GM18502 (cell line): ENCODE results near the gene CUEDC2.

ENCODE experiments used
- ATAC-seq: cut with Tn5 transposase; IDR thresholded peaks from one replicate; pipeline ENCODE4 v1.9.1; 2021; ENCODE audit warnings: mild to moderate bottlenecking; ENCODE audit not compliant: unreplicated experiment, poor library complexity

CUEDC2 gene

DNA sequence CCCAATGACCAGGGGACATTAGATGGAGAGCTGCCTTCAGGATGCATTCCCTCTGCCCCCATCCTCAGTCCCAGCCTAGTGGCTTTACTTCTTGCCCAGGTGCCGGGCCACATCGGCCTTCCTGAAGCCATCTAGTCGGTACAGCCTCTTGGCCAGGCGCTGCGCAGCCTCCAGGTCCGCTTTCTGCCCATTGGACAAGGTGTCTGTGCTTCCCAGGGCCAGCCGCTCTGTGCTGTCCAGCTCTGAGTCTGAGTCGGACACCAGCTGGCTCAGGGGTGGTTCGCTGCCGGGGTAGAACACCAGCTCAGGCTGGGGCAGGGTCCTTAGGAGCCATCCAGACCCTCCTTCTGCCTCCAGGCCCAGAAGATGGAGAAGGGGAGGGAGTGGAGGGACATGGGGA lies 20.1 kb downstream of the CUEDC2 start:
- no peak for ATAC-seq

DNA sequence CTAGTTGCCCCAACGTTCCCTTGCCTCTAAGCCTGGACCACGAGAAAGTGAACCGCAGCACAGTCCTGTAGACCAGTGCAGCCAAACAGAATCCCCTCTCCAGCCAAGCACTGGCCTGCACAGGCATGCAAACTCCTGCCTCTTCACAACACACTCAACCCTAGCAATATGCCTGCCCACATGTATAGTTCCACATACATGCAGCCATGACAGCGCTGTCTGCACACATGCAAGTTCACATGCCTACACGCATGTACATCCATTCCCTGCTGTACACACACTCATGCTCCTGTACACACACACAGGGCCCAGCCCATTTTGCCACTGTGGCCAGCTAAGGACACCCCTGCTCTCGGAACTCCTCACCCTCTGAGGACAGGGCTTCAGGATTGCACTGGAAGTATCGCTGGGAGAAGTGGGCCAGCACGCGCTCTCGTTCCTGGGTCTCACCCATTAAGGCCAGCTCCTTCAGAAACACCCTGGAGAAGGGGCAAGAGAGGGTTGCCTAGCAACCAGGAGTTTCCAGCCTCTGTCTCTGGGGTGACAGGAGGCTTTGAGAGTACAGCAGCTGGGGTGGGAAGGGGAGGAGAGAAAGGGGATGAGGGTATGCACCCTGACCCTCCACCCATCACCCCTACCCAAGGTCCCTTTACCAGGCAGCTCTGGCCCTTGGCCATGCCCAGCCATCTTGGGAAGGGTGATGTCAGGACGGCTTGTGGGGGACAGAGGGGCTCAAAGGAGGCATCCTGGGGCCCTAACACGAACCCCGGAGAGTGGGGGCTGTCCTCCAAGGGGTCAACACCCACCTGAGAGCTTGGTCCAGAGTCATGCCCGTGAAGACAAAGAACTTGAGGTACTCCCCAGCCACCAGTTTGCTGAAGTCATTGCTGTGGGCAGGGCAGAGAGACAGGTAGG lies 20.8 kb downstream of the CUEDC2 start:
- no peak for ATAC-seq

DNA sequence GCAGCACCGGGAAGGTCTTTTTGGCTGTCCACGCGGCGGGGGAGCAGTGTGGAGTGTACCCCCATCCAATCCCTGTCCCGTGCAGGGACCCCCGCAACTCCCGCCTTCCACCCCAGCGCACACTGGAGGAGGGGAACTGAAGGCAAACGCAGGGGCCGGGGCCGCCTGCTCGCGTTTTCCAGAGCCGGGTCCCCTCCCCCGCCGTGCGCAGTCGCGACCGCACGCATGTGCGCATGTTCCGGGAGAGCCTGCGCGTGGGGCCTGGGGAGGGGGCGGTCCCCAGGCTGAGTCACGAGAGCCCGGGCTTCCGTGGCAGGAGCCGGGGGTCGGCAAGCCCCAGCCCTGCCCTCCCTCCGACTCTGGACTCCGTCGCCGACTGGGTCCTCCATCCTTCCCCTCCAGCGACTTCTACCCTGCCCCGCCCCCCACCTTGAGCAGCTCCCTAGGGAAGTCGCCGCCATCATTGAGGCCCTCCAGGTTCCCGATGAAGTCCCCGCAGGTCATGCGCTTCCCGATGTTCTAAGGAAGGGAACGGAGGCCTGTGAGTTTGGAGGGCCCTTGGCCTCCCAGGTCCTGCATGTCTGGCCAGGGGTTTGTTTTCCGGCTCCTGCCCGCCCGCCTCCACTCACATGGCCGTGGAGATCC lies 21.8 kb downstream of the CUEDC2 start:
- ATAC-seq = no peak

DNA sequence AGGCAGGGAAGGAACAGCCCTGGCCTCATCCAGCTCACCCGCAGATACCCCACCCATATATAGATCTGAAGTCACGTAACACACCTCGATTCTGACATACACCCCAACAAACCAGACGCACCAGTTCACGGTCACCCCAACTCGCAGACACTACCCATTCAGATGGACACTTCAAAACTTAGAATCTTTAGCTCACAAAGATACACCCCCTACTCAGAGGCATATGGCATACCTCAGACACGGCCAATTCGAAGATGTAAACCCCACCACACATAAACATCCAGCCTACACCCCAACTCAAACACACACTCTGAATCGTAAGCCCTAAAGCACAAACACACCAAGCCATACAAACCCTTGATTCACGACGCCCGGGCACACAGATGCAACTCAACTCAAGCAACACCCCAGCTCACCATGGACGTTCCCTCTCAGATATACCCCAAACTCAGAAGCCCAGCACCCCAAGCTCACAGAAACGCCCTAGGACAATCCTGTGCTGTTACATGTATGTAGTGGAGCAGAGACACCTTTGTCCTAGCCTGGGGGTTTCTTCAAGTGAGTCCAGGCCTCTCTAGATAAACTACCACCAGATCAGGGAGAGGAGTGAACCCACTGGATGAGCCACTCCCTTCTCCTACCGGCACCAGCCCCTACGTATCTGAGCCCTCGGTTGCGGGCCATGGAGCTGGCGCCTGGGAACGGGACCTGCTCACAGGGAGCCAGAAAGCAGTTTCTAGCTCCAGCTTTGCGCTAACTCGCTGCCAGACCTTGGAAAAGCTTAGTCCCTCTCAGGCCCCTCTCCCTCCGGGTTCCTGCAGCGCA lies 22.6 kb downstream of the CUEDC2 start:
- no peak for ATAC-seq

DNA sequence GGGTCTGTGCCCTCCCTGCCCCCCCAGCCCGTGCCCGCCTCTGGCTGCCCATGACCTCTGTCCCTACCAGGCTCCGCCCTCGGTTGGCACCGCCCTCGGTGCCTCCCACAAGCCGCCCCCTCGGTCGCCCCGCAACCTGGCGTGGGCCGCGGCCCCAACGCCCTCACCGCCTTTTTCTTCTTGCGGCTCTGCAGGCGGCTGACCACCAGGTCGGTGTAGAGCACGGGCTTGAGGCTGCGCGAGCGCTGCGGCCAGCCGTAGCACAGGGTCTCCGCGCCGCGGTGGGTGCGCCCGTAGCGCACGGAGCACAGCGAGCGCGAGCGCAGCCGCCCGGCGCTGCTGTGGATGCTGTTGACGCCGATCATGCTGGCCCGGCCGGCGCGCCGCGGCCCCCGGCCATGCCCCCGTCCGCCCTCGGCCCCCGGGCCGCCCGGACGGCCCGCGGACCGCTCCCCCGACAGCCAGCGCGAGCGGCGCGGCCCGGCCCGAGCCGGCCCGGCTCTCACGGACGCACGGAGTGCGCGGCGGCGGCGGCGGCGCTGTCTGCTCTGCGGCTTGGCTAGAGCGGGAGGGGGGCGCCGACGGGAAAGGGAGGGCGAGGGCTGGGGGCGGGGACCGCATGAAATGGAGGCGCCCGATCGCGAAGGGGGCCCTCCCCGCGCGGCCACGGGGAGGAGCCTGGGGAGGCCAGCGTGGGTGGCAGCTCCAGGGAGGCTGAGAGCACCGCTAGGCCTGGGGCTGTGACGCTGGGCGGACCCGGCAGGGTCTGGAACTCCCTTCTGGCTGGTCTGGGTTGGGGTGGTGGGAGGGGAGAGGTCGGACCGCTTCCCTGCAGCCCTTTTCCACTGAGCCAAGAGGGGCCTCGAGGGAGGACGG lies 23.4 kb downstream of the CUEDC2 start:
- ATAC-seq = no peak

DNA sequence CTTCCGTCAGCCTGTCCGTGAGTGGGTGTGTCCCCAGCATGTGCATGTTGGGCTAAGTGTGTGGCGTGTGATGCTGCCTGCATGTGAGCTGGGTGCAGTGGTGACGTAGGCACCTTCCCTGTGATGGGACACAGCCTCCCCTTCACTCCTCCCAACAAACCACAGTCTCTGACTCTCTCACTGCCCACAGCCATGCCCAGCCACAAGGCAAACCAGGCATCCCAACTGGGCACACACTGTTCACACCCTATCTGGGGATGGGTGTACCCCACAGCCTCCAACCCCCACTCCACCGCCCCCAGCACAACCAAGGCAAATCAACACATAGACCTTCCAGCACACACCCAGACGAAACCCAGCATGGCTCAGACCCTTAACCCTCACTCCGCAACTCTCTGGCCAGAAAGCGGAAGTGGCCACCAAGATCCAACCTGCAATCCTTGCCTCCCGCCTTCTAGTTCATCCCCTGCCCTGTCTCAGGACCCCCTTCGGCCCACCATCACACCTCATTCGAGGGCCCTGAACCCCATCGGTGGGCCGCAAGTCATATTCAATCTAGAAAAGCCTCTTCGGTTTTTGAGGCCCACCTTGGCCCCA lies 24.1 kb downstream of the CUEDC2 start:
- ATAC-seq = no peak

DNA sequence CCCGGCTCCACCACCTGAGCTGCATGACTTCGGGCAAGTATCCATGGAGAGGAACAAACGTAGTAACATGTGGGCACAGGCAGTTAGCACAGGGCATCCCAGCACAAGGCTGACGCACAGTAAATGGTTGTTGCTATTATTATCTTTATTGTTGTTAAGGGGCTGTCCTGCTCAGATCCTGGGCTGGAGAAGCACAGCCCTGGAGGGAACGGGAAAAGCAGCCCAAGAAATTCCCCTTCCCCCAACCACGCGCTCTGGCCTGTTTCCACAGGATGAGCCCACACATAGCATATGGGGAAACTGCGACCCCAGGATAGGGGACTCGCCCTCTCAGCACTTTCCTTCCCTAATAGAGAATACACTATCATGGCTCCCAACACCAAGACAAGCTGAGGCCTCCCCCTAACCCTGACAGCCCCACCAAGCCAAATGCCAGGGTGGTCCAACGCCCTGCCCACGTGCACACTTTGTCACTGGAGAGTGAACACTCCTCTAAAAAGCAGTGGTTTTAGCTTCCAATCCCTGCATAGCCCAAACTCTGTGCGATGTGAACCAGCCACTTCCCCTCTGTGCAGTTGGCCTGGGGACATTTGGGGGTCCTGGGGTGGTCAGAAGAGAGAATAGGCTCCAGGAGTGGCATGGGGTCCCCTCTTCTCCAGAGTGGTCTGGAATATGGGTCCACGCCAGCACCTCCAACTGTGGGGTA lies 24.8 kb downstream of the CUEDC2 start:
- ATAC-seq = no peak

DNA sequence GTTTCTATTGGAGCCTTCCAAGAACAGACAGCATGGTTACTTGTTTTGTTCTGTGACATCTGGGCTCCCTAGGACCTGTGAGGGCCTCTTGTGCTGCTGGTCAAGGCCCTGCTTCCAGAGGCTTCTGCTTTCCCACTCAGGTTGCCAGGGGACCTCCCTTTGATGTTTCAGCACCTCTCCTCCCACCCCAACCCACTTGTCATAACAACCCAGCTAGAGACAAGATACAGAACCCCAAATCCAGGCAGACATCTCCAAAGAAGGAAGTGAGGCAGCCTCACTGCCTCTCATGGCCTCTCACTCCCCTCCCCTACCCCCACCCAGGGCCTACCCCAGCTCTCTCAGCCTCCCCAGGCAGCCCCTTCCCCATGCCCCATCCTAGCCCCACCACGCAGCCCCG lies 25.6 kb downstream of the CUEDC2 start:
- ATAC-seq = no peak

DNA sequence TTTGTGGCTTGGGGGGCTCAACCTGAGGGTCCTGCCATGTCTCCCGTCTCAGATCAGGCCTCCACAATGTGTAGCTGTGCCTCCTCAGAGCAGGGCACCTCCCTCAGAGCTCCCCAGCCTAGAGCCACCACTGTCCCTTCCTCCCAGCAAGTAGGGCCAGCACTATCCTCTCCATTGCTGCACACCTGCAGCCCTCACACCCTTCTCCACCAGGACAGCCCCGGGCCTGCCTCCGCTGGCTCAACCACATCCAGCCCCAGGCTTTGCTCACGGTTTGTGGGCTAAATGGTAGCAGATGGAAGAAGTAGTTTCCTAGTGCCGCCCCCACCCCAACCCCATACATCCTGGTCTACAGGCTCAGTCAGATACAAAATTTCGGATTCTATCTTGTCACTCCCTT lies 26.7 kb downstream of the CUEDC2 start:
- ATAC-seq = no peak

DNA sequence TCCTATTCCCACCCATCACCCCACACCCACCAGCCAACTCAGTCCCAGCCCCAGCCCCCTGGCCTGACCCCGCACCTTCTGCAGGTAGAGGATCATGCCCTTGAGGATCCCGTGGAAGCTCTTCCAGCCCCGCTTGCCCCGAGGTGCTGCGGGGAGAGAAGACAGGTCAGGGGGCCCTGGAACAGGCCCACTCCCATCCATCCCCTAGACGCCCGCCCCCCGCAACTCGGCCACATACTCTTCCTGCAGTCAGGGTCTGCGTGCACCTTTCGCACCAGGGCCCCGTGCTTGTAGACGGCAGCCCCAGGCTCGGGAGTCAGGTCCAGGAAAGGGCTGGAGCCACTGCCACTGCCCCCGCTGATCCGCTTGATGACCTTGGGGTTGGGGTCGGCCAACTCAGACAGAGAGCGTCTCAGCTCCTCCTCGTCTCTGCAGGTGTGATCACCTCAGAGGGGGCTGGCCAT lies 27.2 kb downstream of the CUEDC2 start:
- no peak for ATAC-seq

DNA sequence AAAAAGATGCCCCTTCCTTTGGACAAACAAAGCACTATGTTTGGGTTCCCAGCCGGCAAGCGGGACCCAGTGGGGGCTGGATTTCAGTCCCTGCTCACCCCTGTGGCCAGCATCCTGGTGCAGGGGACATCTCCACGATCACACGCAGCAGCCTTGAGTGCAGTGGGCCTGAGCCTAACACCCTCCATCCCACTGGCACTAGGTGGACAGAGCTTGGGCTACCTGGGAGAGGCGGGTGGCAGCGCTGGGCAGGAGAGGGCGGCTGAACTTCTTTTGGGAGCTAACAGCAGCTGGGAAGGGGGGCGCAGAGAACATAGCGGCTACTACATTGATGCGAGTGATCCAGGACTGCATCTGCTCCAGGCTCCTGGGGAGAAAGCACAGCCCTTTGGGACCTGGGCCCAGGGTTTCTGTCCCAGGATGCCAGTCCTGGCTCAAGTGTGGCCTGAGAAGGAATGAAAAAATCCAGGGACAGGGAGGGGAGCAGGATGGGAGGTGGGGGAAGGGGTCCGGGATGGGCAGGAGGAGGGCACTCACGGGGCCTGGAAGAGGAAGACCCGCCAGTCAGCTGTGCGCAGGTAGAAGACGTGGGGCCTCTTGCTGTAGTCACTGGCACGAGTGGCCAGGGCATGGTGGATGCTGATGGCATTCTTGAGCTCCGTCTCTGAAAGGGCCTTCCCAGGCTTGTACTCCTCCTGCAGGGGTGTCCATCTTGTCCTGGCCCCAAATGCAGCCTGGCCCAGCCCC lies 27.8 kb downstream of the CUEDC2 start:
- ATAC-seq = no peak

DNA sequence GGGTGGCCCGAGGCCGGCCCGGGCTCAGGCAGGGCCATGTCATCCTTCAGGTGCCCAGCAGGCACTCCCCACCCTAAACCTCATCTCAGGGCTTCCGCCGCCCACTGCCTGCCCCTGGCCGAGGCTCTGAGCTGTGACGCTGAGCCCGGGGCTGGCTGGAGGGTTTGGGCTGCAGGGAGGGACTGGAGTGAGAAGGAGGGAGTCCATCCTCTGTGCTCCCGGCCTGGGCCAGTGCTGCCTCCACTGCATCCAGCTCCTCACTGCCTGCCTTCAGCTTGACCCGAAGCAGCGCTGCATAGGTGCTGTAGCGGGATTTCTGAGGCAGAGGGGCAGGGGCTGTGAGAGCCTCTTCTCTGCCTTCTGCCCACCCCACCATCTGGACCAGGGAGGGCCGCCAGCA lies 29.3 kb downstream of the CUEDC2 start:
- no peak for ATAC-seq

DNA sequence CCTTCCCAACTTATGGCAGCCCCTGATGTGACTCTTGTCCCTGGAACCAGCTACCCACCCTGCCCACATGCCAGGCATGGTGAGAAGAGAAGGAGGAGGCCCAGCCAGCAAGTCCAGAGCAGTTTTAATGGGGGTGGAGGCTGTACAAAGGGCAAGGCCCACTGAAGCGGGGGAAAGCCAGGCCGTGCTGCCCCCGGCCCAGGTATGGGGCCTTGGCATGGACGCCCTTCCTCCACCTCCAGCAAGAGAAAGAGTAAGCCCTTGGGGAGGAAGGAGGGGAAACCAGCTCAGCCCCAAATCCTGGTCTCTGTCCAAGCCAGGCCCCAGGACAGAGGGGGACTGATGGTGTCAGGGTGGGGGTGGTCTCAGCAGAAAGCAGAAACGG lies 29.9 kb downstream of the CUEDC2 start:
- no peak for ATAC-seq

DNA sequence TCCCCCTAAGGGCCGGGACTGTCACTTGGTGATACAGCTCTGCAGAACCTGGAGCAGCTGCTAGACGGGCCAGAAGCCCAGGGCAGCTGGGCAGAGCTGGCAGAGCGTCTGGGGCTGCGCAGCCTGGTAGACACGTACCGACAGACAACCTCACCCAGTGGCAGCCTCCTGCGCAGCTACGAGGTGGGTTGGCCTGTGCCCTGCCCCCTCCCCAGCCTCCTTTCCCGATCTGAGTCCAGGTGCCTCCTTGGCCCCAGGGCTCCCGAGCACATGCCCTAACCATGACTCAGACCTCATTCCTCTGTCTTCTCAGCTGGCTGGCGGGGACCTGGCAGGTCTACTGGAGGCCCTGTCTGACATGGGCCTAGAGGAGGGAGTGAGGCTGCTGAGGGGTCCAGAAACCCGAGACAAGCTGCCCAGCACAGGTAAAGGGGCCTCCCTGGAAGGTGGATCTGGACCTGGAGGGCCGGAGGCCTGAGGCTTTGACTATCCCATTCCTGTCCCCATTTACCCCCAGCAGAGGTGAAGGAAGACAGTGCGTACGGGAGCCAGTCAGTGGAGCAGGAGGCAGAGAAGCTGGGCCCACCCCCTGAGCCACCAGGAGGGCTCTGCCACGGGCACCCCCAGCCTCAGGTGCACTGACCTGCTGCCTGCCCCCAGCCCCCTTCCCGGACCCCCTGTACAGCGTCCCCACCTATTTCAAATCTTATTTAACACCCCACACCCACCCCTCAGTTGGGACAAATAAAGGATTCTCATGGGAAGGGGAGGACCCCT lies 30.5 kb downstream of the CUEDC2 start:
- ATAC-seq = no peak

DNA sequence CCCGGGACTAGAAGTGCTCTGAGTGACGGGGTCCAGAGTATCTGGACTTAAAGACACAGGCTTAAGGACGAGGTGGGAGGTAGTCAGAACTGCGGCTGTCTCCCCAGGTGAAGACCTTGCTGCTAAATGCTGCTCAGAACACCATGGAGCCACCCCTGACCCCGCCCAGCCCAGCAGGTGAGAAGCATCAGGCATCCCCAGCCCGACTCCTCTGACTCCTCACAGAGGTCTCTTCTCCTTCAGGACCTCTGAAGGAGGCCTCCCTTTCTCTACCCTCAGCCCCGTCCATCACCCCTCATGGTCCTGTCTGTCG lies 31.1 kb downstream of the CUEDC2 start:
- no peak for ATAC-seq

DNA sequence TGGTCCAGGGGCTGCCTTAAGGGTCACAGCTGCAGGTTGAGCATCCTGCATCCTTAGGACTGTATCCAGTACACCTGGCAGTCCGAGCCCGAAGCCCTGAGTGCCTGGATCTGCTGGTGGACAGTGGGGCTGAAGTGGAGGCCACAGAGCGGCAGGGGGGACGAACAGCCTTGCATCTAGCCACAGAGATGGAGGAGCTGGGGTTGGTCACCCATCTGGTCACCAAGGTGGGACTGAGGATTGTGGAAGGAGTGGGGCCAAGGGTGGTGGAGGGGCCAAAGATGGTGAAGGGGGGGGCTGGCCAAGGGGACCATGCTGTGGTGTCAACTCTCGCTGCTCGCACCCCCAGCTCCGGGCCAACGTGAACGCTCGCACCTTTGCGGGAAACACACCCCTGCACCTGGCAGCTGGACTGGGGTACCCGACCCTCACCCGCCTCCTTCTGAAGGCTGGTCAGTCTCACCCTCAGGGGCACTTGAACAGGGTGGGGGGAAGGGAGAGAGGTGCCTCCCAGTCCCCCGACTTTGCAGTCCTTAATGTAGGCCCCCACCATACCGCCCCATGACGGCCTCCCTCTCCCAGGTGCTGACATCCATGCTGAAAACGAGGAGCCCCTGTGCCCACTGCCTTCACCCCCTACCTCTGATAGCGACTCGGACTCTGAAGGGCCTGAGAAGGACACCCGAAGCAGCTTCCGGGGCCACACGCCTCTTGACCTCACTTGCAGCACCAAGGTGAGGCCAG lies 31.6 kb downstream of the CUEDC2 start:
- no peak for ATAC-seq

DNA sequence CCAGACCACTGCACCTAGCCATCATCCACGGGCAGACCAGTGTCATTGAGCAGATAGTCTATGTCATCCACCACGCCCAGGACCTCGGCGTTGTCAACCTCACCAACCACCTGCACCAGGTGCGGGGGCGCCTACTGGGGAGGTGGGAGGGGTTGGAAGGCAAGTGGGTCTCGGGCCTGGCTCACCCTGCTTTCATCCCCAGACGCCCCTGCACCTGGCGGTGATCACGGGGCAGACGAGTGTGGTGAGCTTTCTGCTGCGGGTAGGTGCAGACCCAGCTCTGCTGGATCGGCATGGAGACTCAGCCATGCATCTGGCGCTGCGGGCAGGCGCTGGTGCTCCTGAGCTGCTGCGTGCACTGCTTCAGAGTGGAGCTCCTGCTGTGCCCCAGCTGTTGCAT lies 32.3 kb downstream of the CUEDC2 start:
- no peak for ATAC-seq
